Breast epithelium (tissue), 4 donors: ENCODE measurements around the gene PRMT5. TPM values are rescaled to one million over a fixed set of nuclear protein-coding genes. Genes with fewer than 3 reads are reported as not detected.

Source experiments
- DNase-seq, 2 donors: peaks; one replicate each; pipeline ENCODE4 v3.0.0-alpha.2; 2019; ENCODE audit warnings: low spot score in 2 of 2
- H3K27ac ChIP-seq, 2 donors: fragments of 200-600 bp; sonication (generic) in 1 of 2; one replicate each; pipeline ENCODE4 v1.5.1; 2016 to 2019; ENCODE audit warnings: mild to moderate bottlenecking in 1 of 2
- H3K27me3 ChIP-seq, 2 donors: fragments of 200-600 bp; sonication (generic) in 1 of 2; one replicate each; pipeline versions ENCODE4 v1.5.1 to v1.6.0; 2017 to 2019; ENCODE audit warnings: control low read depth in 1 of 2, mild to moderate bottlenecking in 1 of 2
- H3K36me3 ChIP-seq: fragments of 200-600 bp; one replicate; pipeline ENCODE4 v1.5.1; 2019
- H3K4me1 ChIP-seq, 2 donors: fragments of 200-600 bp; sonication (generic); one replicate each; pipeline ENCODE4 v1.5.1; 2016 to 2019; ENCODE audit warnings: control low read depth in 1 of 2
- H3K4me3 ChIP-seq, 3 donors: fragments of 200-600 bp; sonication (generic); 1 replicate in 2 of 3; 2 replicates in 1 of 3; pipeline ENCODE4 v1.5.1; 2016 to 2019; ENCODE audit warnings: mild to moderate bottlenecking in 3 of 3, moderate library complexity in 2 of 3
- H3K9me3 ChIP-seq, 2 donors: fragments of 200-600 bp; sonication (generic) in 1 of 2; one replicate each; pipeline ENCODE4 v1.5.1; 2016 to 2019; ENCODE audit warnings: control low read depth in 1 of 2
- POLR2A ChIP-seq: fragments of 450-650 bp; IDR thresholded peaks from one replicate; pipeline ENCODE4 v1.6.1; 2016; ENCODE audit warnings: antibody characterized with exemption, mild to moderate bottlenecking, moderate library complexity
- POLR2AphosphoS5 ChIP-seq, 3 donors: sonication (generic); formaldehyde crosslinking; IDR thresholded peaks; one replicate each; pipeline ENCODE4 v1.6.1; 2017; ENCODE audit warnings: antibody characterized with exemption in 3 of 3
- intact Hi-C: fragments of 100-400 bp; cut with DNase I; formaldehyde crosslinking; loops from one replicate; pipeline ENCODE4 v1.15.1; 2023; ENCODE audit warnings: low total_unique reads
- total RNA-seq, 3 donors: library from RNA; depleted of rRNA; stranded (reverse); fragments of >200 nt; gene quantifications; one replicate each; pipeline ENCODE4 v1.1.0, GENCODE V29; 2016
- TF ChIP-seq, protein P1 (sequence below), 3 donors: fragments of 450-650 bp; IDR thresholded peaks; one replicate each; pipeline ENCODE4 v1.5.1; 2016 to 2017; ENCODE audit warnings: antibody characterized with exemption in 3 of 3, mild to moderate bottlenecking in 3 of 3, moderate library complexity in 3 of 3

The PRMT5 gene
- total RNA-seq: 10 to 100 TPM; 48.6 to 80.6 (median 71.4) TPM

DNA sequence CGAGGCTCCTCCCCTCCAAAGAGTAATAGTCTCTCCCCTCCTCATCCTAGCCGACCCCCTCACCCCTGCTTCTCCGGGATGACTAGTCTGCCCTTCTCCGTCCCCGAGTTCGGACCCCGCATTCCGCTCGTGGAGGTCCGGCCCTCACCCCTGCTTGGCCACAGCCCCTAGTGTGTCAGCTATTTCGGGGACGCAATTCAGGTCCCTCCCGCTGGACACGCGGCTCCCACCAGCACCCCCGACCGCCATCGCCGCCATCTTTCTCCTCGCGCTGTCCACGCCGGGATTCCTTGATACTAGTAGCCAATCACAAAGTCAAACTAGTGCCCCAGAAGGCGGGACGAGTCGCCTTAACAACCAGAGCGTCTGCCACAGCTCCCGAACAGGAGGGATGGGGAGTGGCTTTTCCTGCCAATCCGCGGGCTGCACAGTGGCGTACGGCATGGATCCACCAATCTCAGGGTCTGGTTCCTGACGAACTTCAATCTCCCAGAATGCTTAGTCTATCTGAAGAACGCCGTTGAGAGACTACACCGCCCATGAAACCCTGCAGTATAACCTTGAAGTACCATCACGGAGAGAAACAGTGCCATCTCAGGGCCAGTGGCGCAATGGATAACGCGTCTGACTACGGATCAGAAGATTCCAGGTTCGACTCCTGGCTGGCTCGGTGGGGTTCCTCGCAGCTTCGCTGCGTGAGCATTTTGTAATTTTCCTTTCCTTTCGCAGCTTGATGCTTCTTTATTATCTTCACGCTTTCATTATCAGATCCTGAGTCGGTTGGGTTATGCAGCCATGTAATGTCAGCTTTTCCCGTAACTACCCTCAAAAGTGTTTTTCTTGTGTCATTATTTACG, at the start of gene PRMT5:
Gene PRMT5, minus strand, starts transcription at position 273 of the 857 bp plus-strand sequence. Its CDS starts 15 bp downstream, at position 258.
- peaks cover 3 to 11% of the 10 kb centered on the region in 2 donors for H3K4me1 ChIP-seq
- DNase-seq: peak; percentile 99 to 100
- intact Hi-C loops: no loop called here

DNA sequence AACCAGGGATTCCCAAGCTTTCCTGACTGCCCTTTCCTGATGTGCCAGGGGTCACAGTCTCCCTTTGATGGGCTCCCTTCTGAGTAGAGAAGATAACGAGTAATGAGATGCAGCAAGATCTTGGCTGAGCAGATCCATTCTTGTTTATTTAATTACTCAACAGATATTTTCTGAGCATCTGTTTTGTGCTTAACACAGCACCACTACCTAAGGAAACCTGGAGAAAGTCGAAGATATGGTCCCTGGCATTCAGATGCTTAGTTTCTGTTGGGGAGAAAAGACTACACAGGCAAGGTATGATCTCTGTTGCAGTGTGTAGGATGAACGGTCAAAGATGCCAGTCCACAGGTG, 49.3 kb upstream of the PRMT5 start:
- Histone ChIP-seq H3K4me1 (peaks cover 5 to 24% of the 10 kb centered on the region in 2 donors), H3K36me3 (no peaks in the 10 kb centered on the region), H3K9me3 (no peaks in the 10 kb centered on the region), H3K4me3 (peak overlapping the region in 1 of 3 donors; percentile 96), H3K27me3 (peaks cover 0 to 3% of the 10 kb centered on the region in 2 donors), H3K27ac (peak overlapping the region; percentile 88 to 90)
- DNase-seq: no peak
- TF ChIP-seq, protein P1, sequence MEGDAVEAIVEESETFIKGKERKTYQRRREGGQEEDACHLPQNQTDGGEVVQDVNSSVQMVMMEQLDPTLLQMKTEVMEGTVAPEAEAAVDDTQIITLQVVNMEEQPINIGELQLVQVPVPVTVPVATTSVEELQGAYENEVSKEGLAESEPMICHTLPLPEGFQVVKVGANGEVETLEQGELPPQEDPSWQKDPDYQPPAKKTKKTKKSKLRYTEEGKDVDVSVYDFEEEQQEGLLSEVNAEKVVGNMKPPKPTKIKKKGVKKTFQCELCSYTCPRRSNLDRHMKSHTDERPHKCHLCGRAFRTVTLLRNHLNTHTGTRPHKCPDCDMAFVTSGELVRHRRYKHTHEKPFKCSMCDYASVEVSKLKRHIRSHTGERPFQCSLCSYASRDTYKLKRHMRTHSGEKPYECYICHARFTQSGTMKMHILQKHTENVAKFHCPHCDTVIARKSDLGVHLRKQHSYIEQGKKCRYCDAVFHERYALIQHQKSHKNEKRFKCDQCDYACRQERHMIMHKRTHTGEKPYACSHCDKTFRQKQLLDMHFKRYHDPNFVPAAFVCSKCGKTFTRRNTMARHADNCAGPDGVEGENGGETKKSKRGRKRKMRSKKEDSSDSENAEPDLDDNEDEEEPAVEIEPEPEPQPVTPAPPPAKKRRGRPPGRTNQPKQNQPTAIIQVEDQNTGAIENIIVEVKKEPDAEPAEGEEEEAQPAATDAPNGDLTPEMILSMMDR (IDR thresholded peaks at IDR 0.05): no peak
- TF ChIP-seq POLR2A: no peak
- TF ChIP-seq POLR2AphosphoS5 (IDR thresholded peaks at IDR 0.05): no peak
- intact Hi-C loops: no loop called here

More for the DNA sequence above, at the start of gene PRMT5:
- peak within 1 kb of the TSS; percentile 95 to 97 for H3K27ac ChIP-seq
- no peaks in the 10 kb centered on the region for H3K27me3 ChIP-seq
- H3K9me3 ChIP-seq: no peaks in the 10 kb centered on the region
- H3K36me3 ChIP-seq: peaks cover 3% of the 10 kb centered on the region
- peak within 1 kb of the TSS; percentile 72 to 95 (median 93) for H3K4me3 ChIP-seq
- TF ChIP-seq POLR2A: peak; percentile 94
- TF ChIP-seq POLR2AphosphoS5 (IDR thresholded peaks at IDR 0.05): peak; percentile 93 to 95 (median 94)
- TF ChIP-seq, protein P1 (IDR thresholded peaks at IDR 0.05): peak in 1 of 3 donors; percentile 31

DNA sequence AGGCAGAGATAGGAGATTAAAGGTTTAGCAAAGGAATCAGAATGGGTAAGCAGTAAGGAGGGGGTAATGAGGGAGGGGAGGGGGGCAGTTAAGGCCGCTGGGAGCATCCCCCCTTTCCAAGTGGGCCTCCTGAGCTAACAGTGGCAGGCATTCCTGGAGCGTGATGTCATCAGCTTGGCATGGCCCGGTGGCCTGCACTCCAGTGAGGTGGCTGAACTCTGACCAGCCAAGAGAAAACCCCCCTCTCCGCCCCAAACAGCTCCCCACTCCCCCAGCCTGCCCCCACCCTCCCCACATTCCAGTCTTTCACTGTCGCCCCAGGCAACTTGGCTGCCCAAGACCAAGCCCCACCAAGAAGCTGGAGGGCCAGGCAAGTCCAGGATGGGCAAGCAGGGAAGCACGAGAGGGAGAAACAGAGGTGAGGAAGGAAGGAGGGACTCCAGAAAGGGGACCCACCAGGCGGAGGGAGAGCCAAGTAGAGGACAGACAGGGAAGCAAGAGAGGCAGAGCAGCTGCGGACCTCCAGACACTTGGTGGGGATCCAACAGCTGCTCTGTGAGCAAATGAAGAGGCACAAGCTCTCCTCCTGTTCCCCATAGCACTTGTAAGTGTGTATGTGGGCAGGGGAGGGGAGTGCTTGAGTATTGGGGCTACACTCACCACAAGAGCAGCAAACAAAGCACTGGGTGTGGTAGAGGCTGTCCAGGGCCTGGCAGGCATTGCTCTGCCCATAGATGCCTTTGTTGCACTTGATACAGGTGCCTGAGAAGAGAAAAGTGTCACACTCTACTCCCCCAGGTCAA, 48.7 kb upstream of the PRMT5 start:
- intact Hi-C loops: no loop called here
- Histone ChIP-seq H3K27me3 (peaks cover 0 to 3% of the 10 kb centered on the region in 2 donors), H3K4me3 (peak overlapping the region in 1 of 3 donors; percentile 16), H3K9me3 (no peaks in the 10 kb centered on the region), H3K36me3 (no peaks in the 10 kb centered on the region), H3K27ac (peak overlapping the region; percentile 88 to 90), H3K4me1 (peaks cover 5 to 24% of the 10 kb centered on the region in 2 donors)
- TF ChIP-seq, protein P1 (IDR thresholded peaks at IDR 0.05): no peak
- TF ChIP-seq POLR2A: no peak
- TF ChIP-seq POLR2AphosphoS5 (IDR thresholded peaks at IDR 0.05): no peak
- peak; percentile 63 to 66 for DNase-seq

DNA sequence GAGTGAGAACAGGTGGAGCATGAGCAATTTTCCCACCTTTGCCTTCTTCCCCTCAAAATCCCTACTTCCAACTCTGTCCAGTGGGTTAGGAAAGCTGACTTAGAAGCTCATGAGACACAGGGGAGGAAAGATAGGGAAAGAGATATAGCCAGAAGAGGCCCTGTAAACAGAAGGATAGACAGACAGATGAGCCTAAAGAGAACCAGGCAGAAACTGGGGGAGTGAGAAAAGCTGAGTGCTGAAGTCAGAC, 48.2 kb upstream of the PRMT5 start:
- TF ChIP-seq, protein P1 (IDR thresholded peaks at IDR 0.05): no peak
- TF ChIP-seq POLR2AphosphoS5 (IDR thresholded peaks at IDR 0.05) (no peak), POLR2A (no peak)
- no peaks in the 10 kb centered on the region for H3K9me3 ChIP-seq
- H3K27ac ChIP-seq: peak overlapping the region; percentile 88 to 90
- intact Hi-C loops: no loop called here
- no peak for DNase-seq
- H3K27me3 ChIP-seq: peaks cover 0 to 3% of the 10 kb centered on the region in 2 donors
- peaks cover 5 to 24% of the 10 kb centered on the region in 2 donors for H3K4me1 ChIP-seq
- no peaks in the 10 kb centered on the region for H3K36me3 ChIP-seq
- no peak overlapping the region for H3K4me3 ChIP-seq
